KOPT-K1 (cell line): Measurements from ENCODE around the gene CFAP298.
"Not testable (repeated sequence)": the region's sequence is repeated elsewhere in the genome, so short reads cannot be mapped to it uniquely, and the experiment has no call there.

Experiments
- H3K27ac ChIP-seq: fragments of 200-600 bp; sonication (generic); 2 replicates; pipeline ENCODE4 v1.5.1; 2016; ENCODE audit warnings: antibody characterized with exemption, mild to moderate bottlenecking, low read depth, low read length; ENCODE audit not compliant: poor library complexity, severe bottlenecking
- H3K36me3 ChIP-seq: fragments of 200-600 bp; sonication (generic); 2 replicates; pipeline ENCODE4 v1.5.1; 2017; ENCODE audit warnings: antibody characterized with exemption, mild to moderate bottlenecking, low read length, moderate library complexity; ENCODE audit not compliant: insufficient read depth
- H3K9me3 ChIP-seq: fragments of 200-600 bp; sonication (generic); 2 replicates; pipeline ENCODE4 v1.5.1; 2017; ENCODE audit warnings: antibody characterized with exemption, low read length, mild to moderate bottlenecking; ENCODE audit not compliant: insufficient read depth, poor library complexity, severe bottlenecking

CFAP298 gene

GRCh38 chr21:32612075-32612998, at the start of gene CFAP298:
Gene CFAP298 (minus strand): TSS chr21:32612377. CDS start chr21:32612243, 134 bp downstream.
- Histone ChIP-seq H3K27ac (peak within 1 kb of the TSS; percentile 76), H3K36me3 (peaks cover 30% of the 10 kb centered on the region), H3K9me3 (no peaks in the 10 kb centered on the region)

- not testable (repeated sequence) for H3K27ac ChIP-seq
- Histone ChIP-seq H3K36me3 (peaks cover 96% of the 10 kb centered on the region), H3K9me3 (peaks cover 55% of the 10 kb centered on the region)
These were observed 49.0 kb upstream of the CFAP298 start for GRCh38 chr21:32661026-32661782.

DNA sequence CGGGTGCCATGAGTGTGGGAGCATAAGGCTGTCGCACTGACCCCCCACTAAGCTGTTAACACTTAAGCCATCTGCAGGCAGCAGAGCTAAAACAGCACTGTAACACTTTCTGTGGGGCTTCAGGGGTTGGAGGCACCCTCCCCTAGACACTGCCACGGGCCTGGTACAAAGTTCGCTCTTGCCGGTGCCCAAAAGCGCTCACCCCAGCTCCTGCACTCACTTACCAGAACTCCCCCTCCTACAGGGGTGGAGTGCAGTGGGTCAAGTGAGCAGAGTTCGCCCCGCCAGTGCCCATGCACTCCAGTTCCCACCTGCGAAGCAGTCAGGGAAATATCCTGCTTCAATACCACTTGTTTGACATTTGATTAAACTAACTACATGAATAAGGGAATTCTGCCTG, 46.3 kb upstream of the CFAP298 start:
- Histone ChIP-seq H3K36me3 (peaks cover 83% of the 10 kb centered on the region), H3K27ac (no peak overlapping the region), H3K9me3 (peaks cover 28% of the 10 kb centered on the region)

- Histone ChIP-seq H3K36me3 (peaks cover 62% of the 10 kb centered on the region), H3K27ac (no peak overlapping the region), H3K9me3 (peaks cover 8% of the 10 kb centered on the region)
These were observed 41.2 kb upstream of the CFAP298 start for GRCh38 chr21:32653326-32653901.

GRCh38 chr21:32648165-32648564, 36.0 kb upstream of the CFAP298 start:
- Histone ChIP-seq H3K9me3 (no peaks in the 10 kb centered on the region), H3K27ac (no peak overlapping the region), H3K36me3 (peaks cover 76% of the 10 kb centered on the region)

- peaks cover 90% of the 10 kb centered on the region for H3K36me3 ChIP-seq
- no peak overlapping the region for H3K27ac ChIP-seq
- H3K9me3 ChIP-seq, result no peaks in the 10 kb centered on the region
These were observed 33.3 kb upstream of the CFAP298 start for GRCh38 chr21:32645261-32646182.

DNA sequence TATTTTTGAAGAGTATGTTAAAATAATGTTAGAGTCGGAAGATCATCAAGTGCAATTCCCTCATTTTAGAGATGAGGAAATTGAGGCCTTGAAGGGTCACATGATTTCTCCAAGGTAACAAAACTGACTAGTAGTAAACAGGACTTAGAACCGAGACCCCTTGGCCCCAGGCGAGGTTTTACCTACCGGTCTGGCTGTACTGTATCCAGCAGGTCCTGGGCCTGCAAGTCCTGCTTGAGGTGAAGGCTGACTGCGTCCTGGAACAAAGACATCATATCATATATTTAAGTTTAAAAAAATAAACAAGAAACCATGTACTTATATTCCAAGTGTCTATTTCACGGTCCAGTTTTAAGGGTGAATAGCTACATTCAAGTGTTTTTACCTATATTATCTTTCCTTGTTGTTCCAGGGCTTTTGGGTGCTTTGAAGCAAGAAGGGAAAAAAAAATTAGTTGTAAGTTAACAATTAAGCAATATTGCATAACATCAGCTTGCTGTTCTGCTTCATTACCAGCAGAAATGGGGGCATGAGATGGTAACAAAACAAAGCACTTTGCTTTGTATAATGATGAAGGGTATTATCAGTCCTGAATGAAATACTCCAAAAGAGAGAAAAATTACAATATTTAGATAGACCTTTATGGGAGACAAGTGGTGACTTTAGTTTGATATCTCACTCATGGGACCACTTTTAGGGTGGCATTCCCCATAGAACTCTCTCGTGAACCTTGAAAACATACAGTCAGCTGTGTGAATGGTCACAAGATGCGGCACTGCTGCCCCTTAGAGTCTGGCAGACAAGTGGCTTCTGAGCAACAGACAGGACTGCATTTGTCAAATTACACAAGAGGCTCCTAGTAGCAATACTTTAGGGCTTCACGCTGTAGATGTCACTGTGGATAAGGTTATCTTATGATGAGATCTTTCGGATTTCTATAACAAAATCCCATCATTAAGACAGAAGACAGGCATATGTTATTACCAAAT, 29.8 kb upstream of the CFAP298 start:
- peaks cover 87% of the 10 kb centered on the region for H3K36me3 ChIP-seq
- no peaks in the 10 kb centered on the region for H3K9me3 ChIP-seq
- H3K27ac ChIP-seq, result no peak overlapping the region

DNA sequence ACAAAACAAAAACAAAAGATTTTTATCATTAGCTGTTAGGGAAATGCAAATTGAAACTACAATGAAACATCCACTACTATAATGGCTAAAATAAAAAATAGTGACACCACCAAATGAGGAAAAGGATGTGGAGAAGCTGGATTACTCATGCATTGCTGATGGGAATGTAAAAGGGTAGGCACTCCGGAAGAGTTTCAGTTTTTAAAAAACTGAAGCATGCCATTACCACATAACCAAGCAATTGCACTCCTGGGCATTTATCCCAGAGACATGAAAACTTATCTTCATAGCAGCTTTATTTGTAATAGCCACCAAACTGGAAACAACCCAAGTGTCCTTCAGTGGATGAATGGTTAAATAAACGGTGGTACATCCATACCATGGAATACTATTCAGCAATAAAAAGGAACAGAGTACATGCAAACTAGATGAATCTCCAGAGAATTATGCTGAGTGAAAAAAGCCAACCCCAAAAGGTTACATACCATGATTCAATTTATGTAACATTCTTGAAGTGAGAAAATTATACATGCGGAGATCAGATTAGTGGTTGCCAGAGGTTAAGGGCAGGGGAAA, 14.5 kb upstream of the CFAP298 start:
- Histone ChIP-seq H3K9me3 (no peaks in the 10 kb centered on the region), H3K27ac (no peak overlapping the region), H3K36me3 (peaks cover 25% of the 10 kb centered on the region)

GRCh38 chr21:32618218-32618617, 6.0 kb upstream of the CFAP298 start:
- not testable (repeated sequence) for H3K36me3 ChIP-seq, H3K27ac ChIP-seq, H3K9me3 ChIP-seq

- no peak overlapping the region for H3K27ac ChIP-seq
- no peaks in the 10 kb centered on the region for H3K9me3 ChIP-seq
- H3K36me3 ChIP-seq, result peaks cover 18% of the 10 kb centered on the region
These were observed 1.4 kb upstream of the CFAP298 start for GRCh38 chr21:32613436-32614043.

DNA sequence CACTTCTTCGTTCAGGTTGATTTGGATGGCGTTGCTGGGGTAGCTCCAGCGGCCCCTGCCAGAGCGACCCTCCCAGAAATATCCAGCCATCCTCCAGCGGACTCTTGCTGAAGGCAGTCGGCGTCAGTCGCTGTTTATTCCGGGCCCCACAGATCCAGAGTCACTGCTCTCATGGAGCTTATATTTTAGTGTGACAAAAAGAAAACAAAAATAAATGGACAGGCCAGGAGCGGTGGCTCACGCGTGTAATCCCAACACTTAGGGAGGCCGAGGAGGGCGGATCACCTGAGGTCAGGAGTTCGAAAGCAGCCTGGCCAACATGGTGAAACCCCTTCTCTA, 791 bp upstream of the CFAP298 start:
- Histone ChIP-seq H3K27ac (peak overlapping the region; percentile 76), H3K36me3 (peaks cover 24% of the 10 kb centered on the region), H3K9me3 (no peaks in the 10 kb centered on the region)

DNA sequence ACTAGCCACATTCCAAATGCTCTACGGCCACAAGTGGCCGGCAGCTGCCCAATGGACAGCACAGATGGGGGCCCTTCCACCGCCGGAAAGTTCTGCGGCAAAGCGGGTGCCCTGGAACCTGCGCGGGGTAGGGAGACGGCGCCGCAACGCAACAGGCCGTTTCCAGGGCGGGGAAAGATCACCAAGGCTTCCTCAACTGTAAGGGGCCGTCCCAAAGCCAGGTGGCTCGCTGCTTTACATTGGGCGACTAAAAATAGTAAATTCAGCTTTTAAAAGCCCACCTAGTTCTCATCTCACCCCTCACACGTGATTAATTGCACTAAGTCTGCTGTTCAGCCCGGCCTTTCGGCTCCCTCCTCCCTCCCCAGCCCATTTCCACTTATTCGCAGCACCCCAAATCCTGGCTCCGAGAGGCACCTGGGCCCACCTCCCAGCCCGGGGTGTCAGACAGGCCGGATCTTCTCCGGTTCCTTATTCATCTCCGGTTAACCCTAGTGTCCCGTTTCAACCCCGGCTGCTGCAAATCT, 643 bp downstream of the CFAP298 start:
- H3K27ac ChIP-seq, result peak overlapping the region; percentile 76

DNA sequence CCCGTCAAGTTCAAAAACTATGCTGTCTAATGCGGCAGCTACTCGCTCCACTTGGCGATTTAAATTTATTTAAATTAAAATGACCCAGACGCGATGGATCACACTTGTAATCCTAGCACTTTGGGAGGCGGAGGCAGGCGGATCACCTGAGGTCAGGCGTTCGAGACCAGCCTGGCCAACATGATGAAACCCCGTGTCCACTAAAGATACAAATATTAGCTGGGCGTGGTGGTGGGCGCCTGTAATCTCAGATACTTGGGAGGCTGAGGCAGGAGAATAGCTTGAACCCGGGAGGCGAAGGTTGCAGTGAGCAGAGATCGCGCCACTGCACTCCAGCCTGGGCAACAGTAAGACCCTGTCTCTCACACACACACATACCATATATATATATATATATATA, 1.2 kb downstream of the CFAP298 start:
- H3K9me3 ChIP-seq, result not testable (repeated sequence)
- Histone ChIP-seq H3K36me3 (peaks cover 43% of the 10 kb centered on the region), H3K27ac (peak overlapping the region; percentile 76)

More for the DNA sequence above, 643 bp downstream of the CFAP298 start:
- Histone ChIP-seq H3K9me3 (no peaks in the 10 kb centered on the region), H3K36me3 (peaks cover 37% of the 10 kb centered on the region)
